Ramos (cell line): Measurements from ENCODE around the gene CELF6.

ENCODE experiments used
- in situ Hi-C: fragments of 300-500 bp; cut with MboI; formaldehyde crosslinking; loops from one replicate; pipeline ENCODE4 v1.14.3; 2022; ENCODE audit warnings: low sequenced_read_pairs; ENCODE audit not compliant: unreplicated experiment

Gene CELF6

GRCh38 chr15:72319985-72320671, at the start of gene CELF6:
Gene CELF6 (minus strand): TSS chr15:72320157. CDS start chr15:72319874, 283 bp downstream.
- in situ Hi-C loops = no loop called here

- in situ Hi-C loops = no loop called here
Measured at GRCh38 chr15:72368899-72369298, 48.9 kb upstream of the CELF6 start.

GRCh38 chr15:72368325-72368724, 48.4 kb upstream of the CELF6 start:
- in situ Hi-C loops = no loop called here

- in situ Hi-C loops = no loop called here
Measured at GRCh38 chr15:72365844-72366243, 45.9 kb upstream of the CELF6 start.

GRCh38 chr15:72361176-72361575, 41.2 kb upstream of the CELF6 start:
- in situ Hi-C loops = no loop called here

- in situ Hi-C loops = no loop called here
Measured at GRCh38 chr15:72358650-72359171, 38.8 kb upstream of the CELF6 start.

GRCh38 chr15:72358121-72358520, 38.2 kb upstream of the CELF6 start:
- in situ Hi-C loops = no loop called here

- in situ Hi-C loops = no loop called here
Measured at GRCh38 chr15:72354496-72354895, 34.5 kb upstream of the CELF6 start.

- in situ Hi-C loops = no loop called here
Measured at GRCh38 chr15:72353266-72353665, 33.3 kb upstream of the CELF6 start.

- in situ Hi-C loops = no loop called here
Measured at GRCh38 chr15:72345806-72346205, 25.8 kb upstream of the CELF6 start.

GRCh38 chr15:72345280-72345679, 25.3 kb upstream of the CELF6 start:
- in situ Hi-C loops = no loop called here

- in situ Hi-C loops = no loop called here
Measured at GRCh38 chr15:72344602-72345001, 24.6 kb upstream of the CELF6 start.

- in situ Hi-C loops = no loop called here
Measured at GRCh38 chr15:72342385-72342784, 22.4 kb upstream of the CELF6 start.

GRCh38 chr15:72341361-72341760, 21.4 kb upstream of the CELF6 start:
- in situ Hi-C loops = no loop called here

GRCh38 chr15:72340366-72340765, 20.4 kb upstream of the CELF6 start:
- in situ Hi-C loops = no loop called here

GRCh38 chr15:72339777-72340177, 19.8 kb upstream of the CELF6 start:
- in situ Hi-C loops = no loop called here

GRCh38 chr15:72338617-72339321, 18.8 kb upstream of the CELF6 start:
- in situ Hi-C loops = no loop called here

GRCh38 chr15:72338148-72338547, 18.2 kb upstream of the CELF6 start:
- in situ Hi-C loops = no loop called here

- in situ Hi-C loops = no loop called here
Measured at GRCh38 chr15:72334842-72335241, 14.9 kb upstream of the CELF6 start.

- in situ Hi-C loops = no loop called here
Measured at GRCh38 chr15:72331021-72331420, 11.1 kb upstream of the CELF6 start.

- in situ Hi-C loops = no loop called here
Measured at GRCh38 chr15:72323752-72324151, 3.8 kb upstream of the CELF6 start.
